GM12878 (cell line): Measurements from ENCODE around the gene VWA8. TPM values are rescaled to one million over a fixed set of nuclear protein-coding genes. Genes with fewer than 3 reads are reported as not detected.

ENCODE experiments used
- ATAC-seq: fragments of 200-7000 bp; cut with Tn5 transposase; 3 replicates; pipeline ENCODE4 v1.9.1; 2020; ENCODE audit warnings: mild to moderate bottlenecking, moderate library complexity
- BruUV-seq: library from RNA; stranded (reverse); fragments of 400-500 nt; replicated peaks from 2 replicates; lab custom pipeline; 2021; lab: Mats Ljungman, UMichigan
- CTCF ChIA-PET: fragments of 300-600 bp; sonication (Branson Sonifier 250); formaldehyde crosslinking; extraction: SDS; loops from one replicate; lab custom pipeline; 2021; ENCODE audit warnings: inconsistent platforms; lab: Yijun Ruan, JAX
- POLR2A ChIA-PET: fragments of 350-600 bp; formaldehyde crosslinking; extraction: SDS; loops from one replicate; lab custom pipeline; 2021; ENCODE audit warnings: inconsistent platforms; lab: Charles Lee
- RAD21 ChIA-PET: fragments of 300-600 bp; sonication (Branson Sonifier 250); formaldehyde crosslinking; loops from one replicate; lab custom pipeline; 2023; ENCODE audit warnings: antibody characterized with exemption; ENCODE audit not compliant: unreplicated experiment; lab: Charles Lee
- SMC1A ChIA-PET: fragments of 300-600 bp; sonication (Branson Sonifier 250); formaldehyde crosslinking; loops from one replicate; lab custom pipeline; 2023; ENCODE audit not compliant: unreplicated experiment, uncharacterized antibody; lab: Charles Lee
- DNase-seq: peaks from one replicate; pipeline ENCODE4 v3.0.0-alpha.2; 2011; ENCODE audit warnings: low read depth, low spot score
- FAIRE-seq: peaks from 3 replicates; lab custom pipeline; 2011; peaks lifted over from hg19 to GRCh38; lab: Jason Lieb, UNC
- H2AFZ ChIP-seq: 2 replicates; pipeline ENCODE4 v1.6.0; 2011; ENCODE audit warnings: low read depth, low read length, control low read depth; ENCODE audit not compliant: control insufficient read depth
- H3K27ac ChIP-seq: 2 replicates; pipeline ENCODE4 v1.5.1; 2011; ENCODE audit warnings: control low read depth; ENCODE audit not compliant: control insufficient read depth, insufficient read depth
- H3K27me3 ChIP-seq, 2 experiments: replicated peaks in 1 of 2; 2 replicates each; pipeline versions ENCODE4 v1.6.0 to v1.6.1; 2011; ENCODE audit warnings: low read length in 1 of 2; ENCODE audit not compliant: control insufficient read depth in 2 of 2, insufficient read depth in 2 of 2
- H3K36me3 ChIP-seq, 2 experiments: 2 replicates each; pipeline ENCODE4 v1.5.1; 2011; ENCODE audit warnings: low read length in 1 of 2; ENCODE audit not compliant: control insufficient read depth in 2 of 2, insufficient read depth in 2 of 2
- H3K4me1 ChIP-seq: 2 replicates; pipeline ENCODE4 v1.6.1; 2011; ENCODE audit warnings: mild to moderate bottlenecking, low read length, moderate library complexity, mixed read lengths; ENCODE audit not compliant: control insufficient read depth, insufficient read depth
- H3K4me2 ChIP-seq: 2 replicates; pipeline ENCODE4 v1.6.0; 2011; ENCODE audit warnings: control low read depth; ENCODE audit not compliant: control insufficient read depth, insufficient read depth
- H3K4me3 ChIP-seq: fragments of 200-600 bp; sonication (generic); 2 replicates; pipeline ENCODE4 v1.5.1; 2016
- H3K79me2 ChIP-seq: 2 replicates; pipeline ENCODE4 v1.6.0; 2011; ENCODE audit warnings: low read length; ENCODE audit not compliant: control insufficient read depth, insufficient read depth
- H3K9ac ChIP-seq: 2 replicates; pipeline ENCODE4 v1.8.0; 2011; ENCODE audit warnings: low read length, control low read depth, mixed read lengths; ENCODE audit not compliant: control insufficient read depth, insufficient read depth
- H3K9me3 ChIP-seq: replicated peaks from 3 replicates; pipeline ENCODE4 v1.5.1; 2011; ENCODE audit warnings: mild to moderate bottlenecking, low read length; ENCODE audit not compliant: control insufficient read depth, insufficient read depth
- H4K20me1 ChIP-seq: 2 replicates; pipeline ENCODE4 v1.6.0; 2011; ENCODE audit not compliant: control insufficient read depth, insufficient read depth
- CREM ChIP-seq: IDR thresholded peaks from 2 replicates; pipeline ENCODE4 v1.6.1; 2014; ENCODE audit warnings: antibody characterized with exemption, low read depth
- CTCF ChIP-seq, 3 experiments: IDR thresholded peaks in 2 of 3; conservative IDR thresholded peaks in 1 of 3; 2 replicates each; pipeline ENCODE4 v1.5.1; 2011; ENCODE audit warnings: low read depth in 3 of 3, low read length in 3 of 3, mild to moderate bottlenecking in 3 of 3, control low read depth in 2 of 3, moderate library complexity in 2 of 3, inconsistent platforms in 1 of 3, mixed read lengths in 1 of 3; ENCODE audit not compliant: control insufficient read depth in 2 of 3, insufficient read depth in 1 of 3; ENCODE audit errors: extremely low read depth in 1 of 3
- FOXM1 ChIP-seq: IDR thresholded peaks from 2 replicates; pipeline ENCODE4 v1.6.1; 2012; ENCODE audit warnings: low read depth, mild to moderate bottlenecking, inconsistent platforms, low read length, moderate library complexity
- HDGF ChIP-seq: fragments of 450-650 bp; IDR thresholded peaks from 2 replicates; pipeline ENCODE4 v1.6.1; 2016; ENCODE audit warnings: antibody characterized with exemption
- IKZF1 ChIP-seq: fragments of 450-650 bp; conservative IDR thresholded peaks from 2 replicates; pipeline ENCODE4 v1.6.1; 2017; ENCODE audit warnings: antibody characterized with exemption, mild to moderate bottlenecking
- JUNB ChIP-seq: IDR thresholded peaks from 2 replicates; pipeline ENCODE4 v1.6.1; 2016; ENCODE audit warnings: antibody characterized with exemption, mild to moderate bottlenecking
- JUND ChIP-seq: IDR thresholded peaks from 2 replicates; pipeline ENCODE4 v1.6.1; 2012; ENCODE audit warnings: low read depth, mild to moderate bottlenecking, low read length, improper control_type of control experiment, moderate library complexity
- LARP7 ChIP-seq: fragments of 450-650 bp; IDR thresholded peaks from 2 replicates; pipeline ENCODE4 v1.6.1; 2017; ENCODE audit warnings: mild to moderate bottlenecking
- MTA3 ChIP-seq: IDR thresholded peaks from 2 replicates; pipeline ENCODE4 v1.6.1; 2012; ENCODE audit warnings: low read length, inconsistent platforms, borderline replicate concordance
- NFXL1 ChIP-seq: fragments of 450-650 bp; IDR thresholded peaks from 2 replicates; pipeline ENCODE4 v1.6.1; 2017; ENCODE audit warnings: antibody characterized with exemption, mild to moderate bottlenecking, borderline replicate concordance
- NFYA ChIP-seq: IDR thresholded peaks from 2 replicates; pipeline ENCODE4 v1.6.1; 2011; ENCODE audit warnings: low read depth, mild to moderate bottlenecking, low read length, improper control_type of control experiment, borderline replicate concordance
- POLR2A ChIP-seq: IDR thresholded peaks from 2 replicates; pipeline ENCODE4 v1.6.1; 2011; ENCODE audit warnings: low read depth, mild to moderate bottlenecking, low read length
- TCF12 ChIP-seq: IDR thresholded peaks from 2 replicates; pipeline ENCODE4 v1.6.1; 2011; ENCODE audit warnings: low read depth, mild to moderate bottlenecking, low read length
- ZNF24 ChIP-seq: fragments of 450-650 bp; IDR thresholded peaks from 2 replicates; pipeline ENCODE4 v1.6.1; 2017; ENCODE audit warnings: antibody characterized with exemption, mild to moderate bottlenecking
- ZNF622 ChIP-seq: fragments of 450-650 bp; IDR thresholded peaks from 2 replicates; pipeline ENCODE4 v1.6.1; 2017; ENCODE audit warnings: mild to moderate bottlenecking, inconsistent platforms
- WGBS: methylation state at CpG from one replicate; pipeline ENCODE4 v1.1.6; 2016; ENCODE audit warnings: low lambda C conversion rate; ENCODE audit not compliant: insufficient replicate concordance, insufficient coverage; ENCODE audit errors: missing lambda C conversion rate; 5-methylcytosine and 5-hydroxymethylcytosine counted together
- in situ Hi-C: fragments of 300-500 bp; cut with MboI; formaldehyde crosslinking; loops from 9 replicates; pipeline ENCODE4 v1.14.3; 2018; ENCODE audit warnings: mixed read lengths
- intact Hi-C: fragments of 100-400 bp; cut with micrococcal nuclease; formaldehyde crosslinking; loops from one replicate; pipeline ENCODE4 v1.14.2; 2022; ENCODE audit not compliant: unreplicated experiment
- polyA plus RNA-seq, 11 experiments: library from polyadenylated mRNA; depleted of rRNA in 4 of 11; unstranded in 6 of 11; stranded (reverse) in 5 of 11; fragments of >200 nt; fragmentation: Nextera tagmentation in 4 of 11; fragmentation: Illumina TruSeq in 1 of 11; extraction: Ambion mirVana in 4 of 11; extraction: Trizol in 1 of 11; gene quantifications; 1 replicate in 1 of 11; 2 replicates in 10 of 11; pipeline versions ENCODE4 v1.2.1 to v1.2.3, GENCODE V29; 2011 to 2016; ENCODE audit warnings: inconsistent platforms in 2 of 11, missing spikeins in 2 of 11, low read depth in 1 of 11
- total RNA-seq, 4 experiments: library from RNA; depleted of rRNA in 3 of 4; stranded (reverse); fragments of >200 nt in 3 of 4; fragmentation: Illumina TruSeq in 1 of 4; extraction: Trizol in 1 of 4; gene quantifications; 2 replicates each; pipeline versions ENCODE4 v1.2.1 to v1.2.3, GENCODE V29; 2013 to 2021
- TF ChIP-seq, protein P1 (sequence below): fragments of 450-650 bp; IDR thresholded peaks from 2 replicates; pipeline ENCODE4 v1.6.1; 2016; ENCODE audit warnings: mild to moderate bottlenecking, moderate library complexity, borderline replicate concordance
- TF ChIP-seq, protein P2 (sequence below): fragments of 450-650 bp; conservative IDR thresholded peaks from 2 replicates; pipeline ENCODE4 v1.6.1; 2017; ENCODE audit warnings: mild to moderate bottlenecking, moderate library complexity

VWA8 gene
- total and polyA plus RNA-seq, 10 of the 15 experiments (the other 5 are each of a cell fraction or from before 2014, with no cell fraction given): 3.0 to 21.8 (median 13.5) TPM

- Histone ChIP-seq H3K27ac (no peak overlapping the region), H3K4me3 (no peak overlapping the region), H3K9ac (no peak overlapping the region), H3K4me2 (no peak overlapping the region), H3K4me1 (no peaks in the 10 kb centered on the region), H3K27me3 (no peaks in the 10 kb centered on the region), H3K79me2 (no peaks in the 10 kb centered on the region), H2AFZ (no peak overlapping the region), H4K20me1 (no peaks in the 10 kb centered on the region), H3K36me3 (peaks cover 0 to 4% of the 10 kb centered on the region in 2 experiments; a peak in 2 of 4 replicates), H3K9me3 (no peaks in the 10 kb centered on the region)
- CTCF ChIA-PET: interaction anchor here (1.4 to 1.5 kb wide), 2 partner anchors 15 to 108 kb away, joined by 3 read pairs; no protein-coding TSS in a partner anchor
- in situ Hi-C loops (no loop called here), intact Hi-C loops (no loop called here)
- SMC1A ChIA-PET: no interaction called here
- RAD21 ChIA-PET: no interaction called here
- no peak for FAIRE-seq
- TSS peak; percentile 21 for BruUV-seq
- TF ChIP-seq, protein P1, sequence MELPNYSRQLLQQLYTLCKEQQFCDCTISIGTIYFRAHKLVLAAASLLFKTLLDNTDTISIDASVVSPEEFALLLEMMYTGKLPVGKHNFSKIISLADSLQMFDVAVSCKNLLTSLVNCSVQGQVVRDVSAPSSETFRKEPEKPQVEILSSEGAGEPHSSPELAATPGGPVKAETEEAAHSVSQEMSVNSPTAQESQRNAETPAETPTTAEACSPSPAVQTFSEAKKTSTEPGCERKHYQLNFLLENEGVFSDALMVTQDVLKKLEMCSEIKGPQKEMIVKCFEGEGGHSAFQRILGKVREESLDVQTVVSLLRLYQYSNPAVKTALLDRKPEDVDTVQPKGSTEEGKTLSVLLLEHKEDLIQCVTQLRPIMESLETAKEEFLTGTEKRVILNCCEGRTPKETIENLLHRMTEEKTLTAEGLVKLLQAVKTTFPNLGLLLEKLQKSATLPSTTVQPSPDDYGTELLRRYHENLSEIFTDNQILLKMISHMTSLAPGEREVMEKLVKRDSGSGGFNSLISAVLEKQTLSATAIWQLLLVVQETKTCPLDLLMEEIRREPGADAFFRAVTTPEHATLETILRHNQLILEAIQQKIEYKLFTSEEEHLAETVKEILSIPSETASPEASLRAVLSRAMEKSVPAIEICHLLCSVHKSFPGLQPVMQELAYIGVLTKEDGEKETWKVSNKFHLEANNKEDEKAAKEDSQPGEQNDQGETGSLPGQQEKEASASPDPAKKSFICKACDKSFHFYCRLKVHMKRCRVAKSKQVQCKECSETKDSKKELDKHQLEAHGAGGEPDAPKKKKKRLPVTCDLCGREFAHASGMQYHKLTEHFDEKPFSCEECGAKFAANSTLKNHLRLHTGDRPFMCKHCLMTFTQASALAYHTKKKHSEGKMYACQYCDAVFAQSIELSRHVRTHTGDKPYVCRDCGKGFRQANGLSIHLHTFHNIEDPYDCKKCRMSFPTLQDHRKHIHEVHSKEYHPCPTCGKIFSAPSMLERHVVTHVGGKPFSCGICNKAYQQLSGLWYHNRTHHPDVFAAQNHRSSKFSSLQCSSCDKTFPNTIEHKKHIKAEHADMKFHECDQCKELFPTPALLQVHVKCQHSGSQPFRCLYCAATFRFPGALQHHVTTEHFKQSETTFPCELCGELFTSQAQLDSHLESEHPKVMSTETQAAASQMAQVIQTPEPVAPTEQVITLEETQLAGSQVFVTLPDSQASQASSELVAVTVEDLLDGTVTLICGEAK: no peak
- TF ChIP-seq NFXL1: no peak
- no peak for TF ChIP-seq LARP7
- TF ChIP-seq POLR2A: no peak
- no peak for TF ChIP-seq JUND
- TF ChIP-seq ZNF24: no peak
- TF ChIP-seq NFYA: no peak
- TF ChIP-seq TCF12: no peak
- no peak for TF ChIP-seq CTCF (IDR thresholded peaks at IDR 0.05 in 2 of 3, conservative IDR thresholded peaks at IDR 0.05 in 1 of 3; ENCODE audit: control insufficient read depth in 2 of 3, extremely low read depth in 1 of 3, insufficient read depth in 1 of 3, low read depth in 3 of 3, low read length in 3 of 3)
- no peak for TF ChIP-seq CREM
- TF ChIP-seq, protein P2, sequence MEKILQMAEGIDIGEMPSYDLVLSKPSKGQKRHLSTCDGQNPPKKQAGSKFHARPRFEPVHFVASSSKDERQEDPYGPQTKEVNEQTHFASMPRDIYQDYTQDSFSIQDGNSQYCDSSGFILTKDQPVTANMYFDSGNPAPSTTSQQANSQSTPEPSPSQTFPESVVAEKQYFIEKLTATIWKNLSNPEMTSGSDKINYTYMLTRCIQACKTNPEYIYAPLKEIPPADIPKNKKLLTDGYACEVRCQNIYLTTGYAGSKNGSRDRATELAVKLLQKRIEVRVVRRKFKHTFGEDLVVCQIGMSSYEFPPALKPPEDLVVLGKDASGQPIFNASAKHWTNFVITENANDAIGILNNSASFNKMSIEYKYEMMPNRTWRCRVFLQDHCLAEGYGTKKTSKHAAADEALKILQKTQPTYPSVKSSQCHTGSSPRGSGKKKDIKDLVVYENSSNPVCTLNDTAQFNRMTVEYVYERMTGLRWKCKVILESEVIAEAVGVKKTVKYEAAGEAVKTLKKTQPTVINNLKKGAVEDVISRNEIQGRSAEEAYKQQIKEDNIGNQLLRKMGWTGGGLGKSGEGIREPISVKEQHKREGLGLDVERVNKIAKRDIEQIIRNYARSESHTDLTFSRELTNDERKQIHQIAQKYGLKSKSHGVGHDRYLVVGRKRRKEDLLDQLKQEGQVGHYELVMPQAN: no peak
- no peak for TF ChIP-seq ZNF622
- TF ChIP-seq FOXM1: no peak
- TF ChIP-seq IKZF1: no peak
- TF ChIP-seq HDGF: no peak
- TF ChIP-seq JUNB: no peak
- TF ChIP-seq MTA3: no peak
- POLR2A ChIA-PET: no interaction called here
- ATAC-seq: no peak
- no peak for DNase-seq
- WGBS: 79% methylated on average over 2 of the region's 2 CpGs
These were observed 393.5 kb downstream of the VWA8 start for GRCh38 chr13:41567363-41567762.
